Ramos (cell line): ENCODE measurements around the gene MUC12.
"Not testable (repeated sequence)": the region's sequence is repeated elsewhere in the genome, so short reads cannot be mapped to it uniquely, and the experiment has no call there.

Experiments
- in situ Hi-C: fragments of 300-500 bp; cut with MboI; formaldehyde crosslinking; loops from one replicate; pipeline ENCODE4 v1.14.3; 2022; ENCODE audit warnings: low sequenced_read_pairs; ENCODE audit not compliant: unreplicated experiment

The MUC12 gene, protein sequence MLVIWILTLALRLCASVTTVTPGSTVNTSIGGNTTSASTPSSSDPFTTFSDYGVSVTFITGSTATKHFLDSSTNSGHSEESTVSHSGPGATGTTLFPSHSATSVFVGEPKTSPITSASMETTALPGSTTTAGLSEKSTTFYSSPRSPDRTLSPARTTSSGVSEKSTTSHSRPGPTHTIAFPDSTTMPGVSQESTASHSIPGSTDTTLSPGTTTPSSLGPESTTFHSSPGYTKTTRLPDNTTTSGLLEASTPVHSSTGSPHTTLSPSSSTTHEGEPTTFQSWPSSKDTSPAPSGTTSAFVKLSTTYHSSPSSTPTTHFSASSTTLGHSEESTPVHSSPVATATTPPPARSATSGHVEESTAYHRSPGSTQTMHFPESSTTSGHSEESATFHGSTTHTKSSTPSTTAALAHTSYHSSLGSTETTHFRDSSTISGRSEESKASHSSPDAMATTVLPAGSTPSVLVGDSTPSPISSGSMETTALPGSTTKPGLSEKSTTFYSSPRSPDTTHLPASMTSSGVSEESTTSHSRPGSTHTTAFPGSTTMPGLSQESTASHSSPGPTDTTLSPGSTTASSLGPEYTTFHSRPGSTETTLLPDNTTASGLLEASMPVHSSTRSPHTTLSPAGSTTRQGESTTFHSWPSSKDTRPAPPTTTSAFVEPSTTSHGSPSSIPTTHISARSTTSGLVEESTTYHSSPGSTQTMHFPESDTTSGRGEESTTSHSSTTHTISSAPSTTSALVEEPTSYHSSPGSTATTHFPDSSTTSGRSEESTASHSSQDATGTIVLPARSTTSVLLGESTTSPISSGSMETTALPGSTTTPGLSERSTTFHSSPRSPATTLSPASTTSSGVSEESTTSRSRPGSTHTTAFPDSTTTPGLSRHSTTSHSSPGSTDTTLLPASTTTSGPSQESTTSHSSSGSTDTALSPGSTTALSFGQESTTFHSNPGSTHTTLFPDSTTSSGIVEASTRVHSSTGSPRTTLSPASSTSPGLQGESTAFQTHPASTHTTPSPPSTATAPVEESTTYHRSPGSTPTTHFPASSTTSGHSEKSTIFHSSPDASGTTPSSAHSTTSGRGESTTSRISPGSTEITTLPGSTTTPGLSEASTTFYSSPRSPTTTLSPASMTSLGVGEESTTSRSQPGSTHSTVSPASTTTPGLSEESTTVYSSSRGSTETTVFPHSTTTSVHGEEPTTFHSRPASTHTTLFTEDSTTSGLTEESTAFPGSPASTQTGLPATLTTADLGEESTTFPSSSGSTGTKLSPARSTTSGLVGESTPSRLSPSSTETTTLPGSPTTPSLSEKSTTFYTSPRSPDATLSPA (N-terminal part only)

DNA sequence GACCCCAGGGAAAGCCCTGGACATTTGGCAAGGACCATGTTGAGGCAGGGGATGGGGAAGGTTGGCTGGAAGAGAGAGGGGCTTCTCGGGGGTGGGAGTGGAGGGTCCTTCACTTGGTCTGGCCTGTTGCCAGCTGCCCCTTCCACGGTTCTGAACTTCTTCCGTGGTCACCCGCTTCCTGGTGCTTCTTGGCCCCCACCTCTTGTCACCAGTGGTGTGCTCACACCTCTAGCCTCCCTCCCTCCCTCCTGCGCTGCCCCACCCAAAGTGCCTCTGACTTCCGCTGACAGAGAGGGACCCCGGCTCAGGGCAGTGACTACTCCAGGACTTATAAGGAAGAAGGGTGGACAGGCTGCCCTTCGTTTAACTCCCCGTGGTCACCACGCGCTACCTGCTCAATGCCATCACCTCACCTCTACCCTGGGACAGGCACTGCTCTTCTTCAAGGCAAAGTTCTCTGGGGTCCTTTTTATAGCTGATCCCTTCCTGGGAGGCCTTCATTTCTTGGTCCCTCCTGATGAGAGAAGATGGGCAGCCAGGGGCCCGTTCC, at the start of gene MUC12:
TSS of gene MUC12 (plus strand) at position 500 of the 550 bp plus-strand sequence. CDS start 58 bp downstream, outside the sequence.
- in situ Hi-C loops: no loop called here

DNA sequence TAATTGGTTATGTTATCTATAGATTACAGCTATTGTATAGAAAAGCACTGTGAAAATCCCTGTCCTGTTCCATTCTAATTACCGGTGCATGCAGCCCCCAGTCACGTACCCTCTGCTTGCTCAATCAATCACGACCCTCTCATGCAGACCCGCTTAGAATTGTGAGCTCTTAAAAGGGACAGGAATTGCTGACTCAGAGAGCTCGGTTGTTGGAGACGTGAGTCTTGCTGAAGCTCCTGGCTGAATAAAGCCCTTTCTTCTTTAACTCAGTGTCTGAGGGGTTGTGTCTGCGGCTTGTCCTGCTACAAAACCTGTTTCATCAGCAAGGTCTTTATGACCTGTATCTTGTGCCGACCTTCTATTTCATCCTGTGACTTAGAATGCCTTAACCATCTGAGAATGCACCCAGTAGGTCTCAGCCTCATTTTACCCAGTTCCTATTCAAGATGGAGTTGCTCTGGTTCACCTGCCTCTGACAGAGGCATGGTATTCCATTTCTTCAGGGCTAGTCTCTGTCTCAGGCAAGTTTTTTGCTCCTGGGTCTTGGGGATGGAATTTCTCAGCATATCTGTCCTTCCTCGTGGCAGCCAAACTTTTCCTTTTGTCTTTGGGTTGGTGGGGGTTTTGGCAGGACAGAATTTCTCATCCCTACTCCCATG, 49.5 kb upstream of the MUC12 start:
- in situ Hi-C loops: not testable (repeated sequence)

DNA sequence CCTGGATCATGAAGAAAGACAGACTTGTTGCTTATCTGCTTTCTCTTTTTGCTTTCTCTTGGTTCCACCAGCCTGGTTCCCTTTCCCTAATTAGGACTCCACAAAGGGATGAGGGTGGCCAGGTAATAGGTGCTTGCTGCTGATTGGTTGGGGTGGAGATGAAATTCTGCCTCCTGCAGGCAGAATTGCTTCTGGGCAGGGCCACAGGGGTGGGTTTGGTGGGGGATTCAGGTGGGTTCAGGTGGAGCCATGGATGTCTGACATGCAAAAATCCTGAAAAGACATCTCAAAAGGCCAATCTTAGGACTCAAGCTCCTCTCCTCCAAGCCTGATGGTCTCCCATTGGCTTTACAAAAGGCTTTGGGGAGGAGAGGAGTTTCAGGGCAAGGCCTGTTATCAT, 48.3 kb upstream of the MUC12 start:
- in situ Hi-C loops: no loop called here

DNA sequence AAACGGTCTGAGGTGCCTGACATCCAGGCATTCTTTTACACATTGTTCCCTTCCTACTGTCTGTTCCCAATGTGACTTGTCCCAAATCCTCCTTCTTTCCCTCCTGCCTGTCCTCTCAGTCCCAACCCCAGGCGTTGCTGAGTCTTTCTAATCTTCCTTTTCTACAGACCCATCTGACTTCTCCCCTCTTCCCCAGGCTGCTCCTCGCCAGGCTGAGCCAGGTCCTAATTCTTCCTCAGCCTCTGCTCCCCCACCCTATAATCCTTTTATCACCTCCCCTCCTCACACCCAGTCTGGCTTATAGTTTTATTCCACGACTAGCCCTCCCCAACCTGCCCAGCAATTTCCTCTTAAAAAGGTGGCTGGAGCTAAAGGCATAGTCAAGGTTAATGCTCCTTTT, 45.7 kb upstream of the MUC12 start:
- in situ Hi-C loops: not testable (repeated sequence)

GRCh38 chr7:100929808-100930174, 39.6 kb upstream of the MUC12 start:
- in situ Hi-C loops: no loop called here

DNA sequence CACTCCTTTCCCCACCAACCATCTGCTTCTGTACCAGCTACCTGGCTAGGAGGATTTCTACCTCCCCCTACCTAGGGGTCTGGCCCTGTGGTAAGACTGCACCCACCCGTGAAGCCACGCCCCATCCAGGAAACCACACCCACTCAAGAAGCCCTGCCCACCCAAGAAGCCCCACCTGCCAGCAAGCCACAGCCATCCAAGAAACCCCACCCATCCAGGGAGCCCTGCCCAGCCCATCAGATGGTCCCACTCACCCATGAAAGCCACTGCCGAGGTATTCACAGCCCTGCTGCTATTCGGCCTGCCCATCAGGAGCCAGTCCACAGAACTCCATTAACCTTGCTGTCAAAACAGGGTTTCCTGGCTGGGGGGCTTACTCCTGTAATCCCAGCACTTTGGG, 35.6 kb upstream of the MUC12 start:
- in situ Hi-C loops: no loop called here

- in situ Hi-C loops: not testable (repeated sequence)
These were observed 34.0 kb upstream of the MUC12 start for GRCh38 chr7:100935381-100935780.

DNA sequence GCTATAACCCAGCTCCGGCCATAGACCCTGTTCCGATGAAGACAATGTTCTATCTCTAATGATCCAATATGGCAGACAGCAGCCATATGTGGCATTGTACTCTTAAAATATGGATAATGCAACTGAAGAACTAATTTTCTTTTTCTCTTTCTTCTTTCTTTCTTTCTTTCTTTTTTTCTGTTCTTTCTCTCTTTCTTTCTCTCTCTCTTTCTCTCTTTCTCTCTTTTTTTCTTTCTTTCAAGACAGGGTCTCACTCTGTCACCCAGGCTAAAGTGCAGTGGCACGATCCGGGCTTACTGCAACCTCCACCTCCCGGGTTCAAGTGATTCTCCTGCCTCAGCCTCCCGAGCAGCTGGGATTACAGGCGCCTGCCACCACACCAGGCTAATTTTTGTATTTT, 33.2 kb upstream of the MUC12 start:
- in situ Hi-C loops: not testable (repeated sequence)

- in situ Hi-C loops: no loop called here
These were observed 27.2 kb upstream of the MUC12 start for GRCh38 chr7:100942045-100942774.

DNA sequence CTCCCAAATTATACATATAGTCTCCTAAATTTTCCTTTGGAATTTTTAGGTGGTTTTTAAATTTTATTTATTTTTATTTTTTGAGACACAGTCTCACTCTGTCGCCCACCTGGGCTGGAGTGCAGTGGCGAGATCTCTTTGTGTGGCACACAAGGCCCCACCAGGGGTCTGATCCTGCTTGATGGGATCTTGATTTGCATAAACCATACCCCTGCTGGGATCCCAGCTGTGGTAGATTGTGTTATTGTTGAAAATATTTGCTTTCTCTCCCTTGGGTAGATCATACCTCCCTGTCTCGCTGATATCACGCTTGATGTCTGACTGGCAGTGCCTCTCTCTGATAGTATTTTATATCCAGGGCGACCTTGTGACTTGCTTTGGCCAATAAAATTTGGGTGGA, 25.7 kb upstream of the MUC12 start:
- in situ Hi-C loops: no loop called here

GRCh38 chr7:100944138-100944537, 25.2 kb upstream of the MUC12 start:
- in situ Hi-C loops: no loop called here

DNA sequence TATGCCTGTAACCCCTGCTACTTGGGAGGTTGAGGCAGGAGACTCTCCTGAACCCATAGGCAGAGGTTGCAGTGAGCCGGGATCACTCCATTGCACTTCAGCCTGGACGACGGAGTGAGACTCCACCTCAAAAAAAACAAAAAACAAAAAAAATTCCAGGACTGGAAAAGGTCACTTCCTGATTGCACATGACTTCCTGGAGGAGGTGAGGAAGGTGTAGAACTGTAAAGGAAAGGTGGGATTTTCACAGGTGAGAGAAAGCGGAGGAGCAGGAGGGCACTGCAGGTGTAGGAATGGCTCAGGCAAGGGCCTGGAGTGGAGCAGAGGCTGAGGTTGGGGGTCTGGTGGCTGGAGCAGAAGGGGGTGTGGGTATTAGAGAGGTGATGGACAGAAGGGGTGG, 23.3 kb upstream of the MUC12 start:
- in situ Hi-C loops: no loop called here

GRCh38 chr7:100946766-100947365, 22.5 kb upstream of the MUC12 start:
- in situ Hi-C loops: no loop called here

- in situ Hi-C loops: no loop called here
These were observed 21.6 kb upstream of the MUC12 start for GRCh38 chr7:100947792-100948191.

DNA sequence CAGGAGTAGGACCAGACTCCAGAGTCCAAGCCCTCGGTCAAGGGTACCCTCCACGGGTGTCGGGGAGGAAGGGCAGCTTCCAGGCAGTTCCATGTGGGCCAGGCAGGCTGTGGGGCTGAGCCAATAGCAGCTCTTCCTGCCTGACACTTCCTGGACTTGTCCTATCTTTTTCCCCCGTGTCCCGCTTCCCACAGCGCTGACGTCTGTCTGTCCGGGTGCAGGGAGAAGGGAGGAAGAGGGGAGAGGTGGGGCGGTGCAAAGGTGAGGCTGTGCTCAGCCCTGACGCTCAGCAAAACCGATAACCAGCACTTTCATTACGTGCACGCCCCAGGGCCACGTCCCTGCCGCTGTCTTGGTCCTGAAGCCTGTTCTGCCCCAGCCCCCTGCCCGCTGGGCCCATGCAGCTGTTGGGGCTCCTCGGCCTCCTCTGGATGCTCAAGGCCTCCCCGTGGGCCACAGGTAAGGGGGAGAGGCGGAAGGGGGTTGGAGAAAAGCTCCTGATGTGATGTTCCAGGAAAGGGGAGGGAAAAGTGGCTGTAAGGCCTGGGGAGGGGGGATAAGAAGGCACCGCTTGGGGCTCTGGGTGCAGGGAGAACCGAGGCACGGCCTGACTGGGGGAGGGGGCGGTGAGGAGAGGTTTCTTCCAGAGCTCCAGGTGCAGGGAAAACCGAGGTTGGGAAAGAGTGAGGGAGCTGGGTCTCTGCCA, 20.0 kb upstream of the MUC12 start, which contains the start of gene MUC3A:
TSS of gene MUC3A (plus strand) at position 308 of the 706 bp plus-strand sequence. CDS start at position 399, 91 bp downstream.
- in situ Hi-C loops: no loop called here

GRCh38 chr7:100949933-100950443, 19.4 kb upstream of the MUC12 start:
- in situ Hi-C loops: no loop called here

DNA sequence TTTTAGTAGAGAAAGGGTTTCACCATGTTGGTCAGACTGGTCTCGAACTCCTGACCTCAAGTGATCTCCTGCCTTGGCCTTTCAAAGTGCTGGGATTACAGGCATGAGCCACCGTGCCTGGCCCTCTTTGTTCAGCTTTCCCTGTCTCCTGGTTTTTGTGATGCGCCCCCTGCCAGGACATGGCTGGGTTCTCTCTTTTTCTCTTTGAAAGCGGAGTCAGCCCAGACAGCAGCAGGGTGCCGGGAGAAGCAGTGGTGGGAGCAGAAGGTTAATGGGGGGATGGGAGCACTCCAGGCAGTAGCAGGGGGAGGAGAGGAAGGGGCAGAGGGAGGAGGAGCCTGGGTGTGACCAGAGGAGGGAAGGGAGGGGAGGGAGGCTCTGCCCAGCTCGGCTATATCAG, 18.2 kb upstream of the MUC12 start:
- in situ Hi-C loops: no loop called here
